Thymus (tissue), 11 donors: ENCODE data around the gene PYGL. TPM values are rescaled to one million over a fixed set of nuclear protein-coding genes. Genes with fewer than 3 reads are reported as not detected.

Source experiments
- DNase-seq, 9 donors: peaks; one replicate each; pipeline ENCODE4 v3.0.0-alpha.2; 2013; ENCODE audit warnings: low spot score in 9 of 9, low read depth in 6 of 9, missing footprints in 1 of 9
- H3K27ac ChIP-seq, 2 donors: one replicate each; pipeline ENCODE4 v1.5.1; 2013; ENCODE audit warnings: control low read depth in 1 of 2, low read depth in 1 of 2, low read length in 1 of 2, mild to moderate bottlenecking in 1 of 2, moderate library complexity in 1 of 2
- H3K27me3 ChIP-seq, 2 donors: one replicate each; pipeline ENCODE4 v1.5.1; 2013; ENCODE audit warnings: low read length in 1 of 2; ENCODE audit not compliant: control insufficient read depth in 2 of 2, insufficient read depth in 1 of 2
- H3K36me3 ChIP-seq, 2 donors: one replicate each; pipeline ENCODE4 v1.5.1; 2013; ENCODE audit warnings: low read length in 1 of 2, mild to moderate bottlenecking in 1 of 2, moderate library complexity in 1 of 2; ENCODE audit not compliant: control insufficient read depth in 2 of 2, insufficient read depth in 2 of 2
- H3K4me1 ChIP-seq, 2 donors: one replicate each; pipeline ENCODE4 v1.5.1; 2013; ENCODE audit warnings: low read length in 2 of 2; ENCODE audit not compliant: control insufficient read depth in 2 of 2, insufficient read depth in 2 of 2
- H3K4me3 ChIP-seq, 2 donors: one replicate each; pipeline ENCODE4 v1.5.1; 2013; ENCODE audit warnings: low read length in 2 of 2, control low read depth in 1 of 2, mild to moderate bottlenecking in 1 of 2
- H3K9me3 ChIP-seq, 2 donors: one replicate each; pipeline ENCODE4 v1.5.1; 2013; ENCODE audit warnings: low read length in 1 of 2, mild to moderate bottlenecking in 1 of 2; ENCODE audit not compliant: control insufficient read depth in 2 of 2, insufficient read depth in 1 of 2
- whole genome bisulfite sequencing: extraction: QIAGEN DNeasy Blood & Tissue Kit; methylation state at CpG from one replicate; pipeline ENCODE4 v1.1.7; 2013; 5-methylcytosine and 5-hydroxymethylcytosine counted together
- polyA plus RNA-seq: library from polyadenylated mRNA; stranded (reverse); fragments of 200-250 nt; gene quantifications from one replicate; pipeline ENCODE4 v1.2.3, GENCODE V29; 2013
- total RNA-seq: library from RNA; stranded (reverse); fragments of 120-200 nt; gene quantifications from one replicate; pipeline ENCODE4 v1.2.4, GENCODE V29; 2013
- donor health status: healthy.

The PYGL gene
- total and polyA plus RNA-seq, 2 donors = 6.8 to 27.5 TPM

DNA sequence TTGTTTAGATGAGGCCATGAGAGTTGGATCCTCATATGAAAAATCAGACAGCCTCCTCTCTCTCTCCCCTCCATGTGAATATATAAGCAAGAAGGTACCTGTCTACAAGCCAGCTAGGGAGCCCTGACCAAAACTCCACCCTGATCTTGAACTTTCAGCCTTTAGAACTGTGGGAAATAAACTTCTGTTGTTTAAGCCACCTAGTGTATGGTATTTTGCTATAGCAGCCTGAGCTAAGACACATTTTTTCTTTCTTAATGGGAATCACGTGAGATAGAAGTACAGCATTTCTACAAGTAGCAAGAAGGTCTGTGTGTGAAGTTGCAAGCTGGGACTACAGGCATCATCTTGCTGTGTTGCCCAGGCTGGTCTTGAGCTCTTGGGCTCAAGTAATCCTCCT is 88.7 kb downstream of the PYGL start:
- DNase-seq = no peak
- Histone ChIP-seq H3K4me3 (no peak overlapping the region), H3K27me3 (no peaks in the 10 kb centered on the region), H3K4me1 (peaks cover 13 to 26% of the 10 kb centered on the region in 2 donors), H3K36me3 (no peaks in the 10 kb centered on the region), H3K9me3 (no peaks in the 10 kb centered on the region), H3K27ac (no peak overlapping the region)
- WGBS = 84% methylated on average over 1 of the region's 1 CpG

Other genes with a start within 250 kb of the PYGL start
- gene NIN, start 113.3 kb downstream of the PYGL start, total RNA-seq = 31.3 TPM
- gene NIN, start 113.3 kb downstream of the PYGL start, polyA plus RNA-seq = 14.7 TPM
- gene ABHD12B, start 72.4 kb downstream of the PYGL start, total RNA-seq = 1.0 TPM
- gene ABHD12B, start 72.4 kb downstream of the PYGL start, polyA plus RNA-seq = 1.5 TPM
- gene TRIM9, start 150.6 kb upstream of the PYGL start, total RNA-seq = 0.71 TPM
- gene TRIM9, start 150.6 kb upstream of the PYGL start, polyA plus RNA-seq = 1.8 TPM